Right ventricle myocardium superior (tissue), 1 donor: ENCODE measurements around the gene B3GNT3. TPM values are rescaled to one million over a fixed set of nuclear protein-coding genes. Genes with fewer than 3 reads are reported as not detected.
"Not testable (repeated sequence)": the region's sequence is repeated elsewhere in the genome, so short reads cannot be mapped to it uniquely, and the experiment has no call there.

ENCODE experiments used
- ATAC-seq: fragments of 200-7000 bp; cut with Tn5 transposase; one replicate; pipeline ENCODE4 v1.9.1; 2020; ENCODE audit warnings: mild to moderate bottlenecking; ENCODE audit not compliant: poor library complexity
- DNase-seq: peaks from one replicate; pipeline ENCODE4 v3.0.0-alpha.2; 2020
- intact Hi-C: fragments of 100-400 bp; cut with DNase I; formaldehyde crosslinking; loops from one replicate; pipeline ENCODE4 v1.11.2; 2022
- total RNA-seq: library from RNA; stranded (reverse); fragmentation: NEBNext Ultra II Directional; extraction: Animal tissue kit (Norgen Biotek cat#: 25700); gene quantifications from one replicate; pipeline ENCODE4 v1.2.1, GENCODE V29; 2021
- donor health status: DM: no; HTN: yes; CAD: no; lungs with severe emphysema.

The B3GNT3 gene
- total RNA-seq, 1 donor from 2014 or later, result not detected

- intact Hi-C loops, result no loop called here
- ATAC-seq (no peak), DNase-seq (no peak)
Observed at GRCh38 chr19:17762505-17763229, 32.3 kb upstream of the B3GNT3 start.

- ATAC-seq, result no peak
- intact Hi-C loops, result no loop called here
- DNase-seq, result no peak
Observed at GRCh38 chr19:17764348-17764747, 30.6 kb upstream of the B3GNT3 start.

- peak; percentile 83 for DNase-seq
- intact Hi-C loops, result loop anchor here (5.0 kb wide), 1 partner anchor 63 kb away; no protein-coding TSS in a partner anchor
- peak; percentile 75 for ATAC-seq
Observed at GRCh38 chr19:17765069-17765618, 29.8 kb upstream of the B3GNT3 start.

- intact Hi-C loops, result loop anchor here (5.0 kb wide), 1 partner anchor 64 kb away; no protein-coding TSS in a partner anchor
- DNase-seq, result peak; percentile 88
- ATAC-seq, result peak; percentile 91
Observed at GRCh38 chr19:17766543-17767131, 28.3 kb upstream of the B3GNT3 start.

- no peak for DNase-seq
- intact Hi-C loops, result loop anchor here (5.0 kb wide), 1 partner anchor 65 kb away; no protein-coding TSS in a partner anchor
- ATAC-seq, result no peak
Observed at GRCh38 chr19:17767559-17767958, 27.4 kb upstream of the B3GNT3 start.

- DNase-seq (no peak), ATAC-seq (no peak)
- intact Hi-C loops, result no loop called here
Observed at GRCh38 chr19:17770613-17771012, 24.3 kb upstream of the B3GNT3 start.

- intact Hi-C loops, result no loop called here
- ATAC-seq (no peak), DNase-seq (no peak)
Observed at GRCh38 chr19:17772172-17772571, 22.8 kb upstream of the B3GNT3 start.

- ATAC-seq (no peak), DNase-seq (no peak)
- intact Hi-C loops, result no loop called here
Observed at GRCh38 chr19:17775245-17775927, 19.6 kb upstream of the B3GNT3 start.

GRCh38 chr19:17775991-17776803 is 18.7 kb upstream of the B3GNT3 start:
- DNase-seq, result no peak
- no peak for ATAC-seq
- intact Hi-C loops, result no loop called here

- DNase-seq, intact Hi-C loops, ATAC-seq: not testable (repeated sequence)
Observed at GRCh38 chr19:17777840-17778239, 17.1 kb upstream of the B3GNT3 start.

- ATAC-seq (peak; percentile 56), DNase-seq (peak; percentile 78)
- intact Hi-C loops, result no loop called here
Observed at GRCh38 chr19:17778251-17778967, 16.5 kb upstream of the B3GNT3 start.

- peak; percentile 55 for DNase-seq
- intact Hi-C loops, result no loop called here
- peak; percentile 31 for ATAC-seq
Observed at GRCh38 chr19:17778968-17779929, 15.7 kb upstream of the B3GNT3 start.

- ATAC-seq (no peak), DNase-seq (no peak)
- intact Hi-C loops, result loop anchor here (10.0 kb wide), 1 partner anchor 326 kb away; no protein-coding TSS in a partner anchor
Observed at GRCh38 chr19:17780781-17781180, 14.2 kb upstream of the B3GNT3 start.

GRCh38 chr19:17783721-17784120 is 11.2 kb upstream of the B3GNT3 start:
- not testable (repeated sequence) for ATAC-seq, DNase-seq
- intact Hi-C loops, result loop anchor here (10.0 kb wide), 1 partner anchor 329 kb away; no protein-coding TSS in a partner anchor

GRCh38 chr19:17784201-17785008 is 10.5 kb upstream of the B3GNT3 start:
- ATAC-seq (peak; percentile 63), DNase-seq (peak; percentile 74)
- intact Hi-C loops, result loop anchor here (10.0 kb wide), 1 partner anchor 330 kb away; no protein-coding TSS in a partner anchor
